CD1c-positive myeloid dendritic cell (primary cell): ENCODE measurements around the gene RFWD3.

Experiments
- DNase-seq: peaks from one replicate; pipeline ENCODE4 v3.0.0-alpha.2; 2016; ENCODE audit errors: extremely low spot score

RFWD3 gene

DNA sequence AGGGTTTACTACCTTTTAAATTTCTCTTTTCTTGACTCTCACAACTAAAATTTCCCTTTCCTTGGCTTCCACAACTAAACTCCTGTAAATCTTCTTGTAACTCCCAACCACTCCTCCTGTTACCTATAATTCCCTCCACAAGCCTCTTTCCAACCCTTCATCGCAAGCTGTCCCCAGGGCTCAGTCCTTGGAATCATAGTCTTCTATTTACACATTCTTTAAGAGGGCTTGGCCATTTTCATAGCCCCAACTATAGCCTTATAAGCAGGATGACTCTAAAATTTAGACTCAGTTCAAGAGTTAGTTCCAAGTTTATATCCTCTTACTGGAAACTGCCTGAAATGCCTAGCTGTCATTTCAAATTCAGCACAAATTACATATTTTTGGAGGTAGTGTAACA is 83.7 kb downstream of the RFWD3 start:
- DNase-seq: no peak

- no peak for DNase-seq
Observed at GRCh38 chr16:74580833-74581232, 85.8 kb downstream of the RFWD3 start.

DNA sequence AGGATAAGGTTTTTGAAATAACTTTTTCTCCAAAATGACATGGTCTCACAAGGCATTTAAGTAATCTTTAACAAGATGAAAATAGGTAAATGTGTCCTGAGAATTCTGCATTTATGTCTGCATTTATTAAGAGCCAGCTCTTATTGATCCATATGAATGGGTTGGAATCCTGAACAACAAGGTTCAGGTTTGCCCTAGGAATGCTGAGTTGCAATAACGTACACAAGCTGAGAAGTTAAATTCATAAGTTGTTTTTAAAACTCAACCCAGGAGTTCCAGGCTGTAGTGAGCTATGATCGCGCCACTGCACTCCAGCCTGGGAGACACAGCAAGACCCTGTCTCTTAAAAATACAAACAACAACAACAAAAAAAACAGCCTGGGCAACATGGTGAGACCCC is 87.8 kb downstream of the RFWD3 start:
- DNase-seq: no peak

DNA sequence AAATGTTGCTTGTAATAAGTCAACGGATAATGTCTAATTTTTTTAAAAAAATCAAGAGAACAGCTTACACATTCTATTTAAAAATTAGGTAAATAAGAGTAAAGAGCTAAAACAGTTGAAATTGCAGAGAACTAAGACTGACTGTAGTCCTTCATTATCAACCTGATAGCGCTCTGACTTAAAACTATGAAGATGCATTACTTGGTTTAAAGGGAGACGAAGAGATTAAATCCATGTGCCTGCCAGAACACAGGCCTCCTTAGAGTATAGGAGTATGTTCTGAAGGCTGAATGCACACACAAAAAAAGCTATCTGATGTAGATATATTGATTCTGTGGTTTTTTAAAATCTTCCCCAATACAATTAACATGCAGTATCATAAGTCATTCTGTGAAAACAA is 88.2 kb downstream of the RFWD3 start:
- DNase-seq: no peak

DNA sequence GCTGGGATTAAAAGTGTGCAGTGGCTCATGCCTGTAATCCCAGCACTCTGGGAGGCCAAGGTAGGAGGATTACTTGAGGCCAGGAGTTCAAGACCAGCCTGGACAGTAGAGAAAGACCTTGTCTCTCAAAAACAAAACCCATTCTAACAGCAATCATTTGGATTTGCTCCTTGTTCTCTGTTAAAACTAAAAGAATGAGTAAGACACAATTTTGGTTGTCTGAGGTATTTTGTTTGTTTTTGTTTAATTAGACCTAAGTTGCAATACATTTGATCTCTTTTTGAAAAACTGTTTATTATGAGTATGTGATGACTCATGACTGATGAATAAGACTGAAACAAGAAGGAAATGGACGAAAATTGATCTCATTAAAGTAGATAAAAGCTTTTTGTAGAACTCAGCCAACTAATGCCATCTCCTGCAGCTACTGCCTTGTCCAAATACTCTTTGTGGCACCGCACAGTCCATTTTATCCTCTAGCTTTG is 88.8 kb downstream of the RFWD3 start:
- DNase-seq: peak; percentile 59

GRCh38 chr16:74575807-74576643 is 90.7 kb downstream of the RFWD3 start:
- DNase-seq: no peak

DNA sequence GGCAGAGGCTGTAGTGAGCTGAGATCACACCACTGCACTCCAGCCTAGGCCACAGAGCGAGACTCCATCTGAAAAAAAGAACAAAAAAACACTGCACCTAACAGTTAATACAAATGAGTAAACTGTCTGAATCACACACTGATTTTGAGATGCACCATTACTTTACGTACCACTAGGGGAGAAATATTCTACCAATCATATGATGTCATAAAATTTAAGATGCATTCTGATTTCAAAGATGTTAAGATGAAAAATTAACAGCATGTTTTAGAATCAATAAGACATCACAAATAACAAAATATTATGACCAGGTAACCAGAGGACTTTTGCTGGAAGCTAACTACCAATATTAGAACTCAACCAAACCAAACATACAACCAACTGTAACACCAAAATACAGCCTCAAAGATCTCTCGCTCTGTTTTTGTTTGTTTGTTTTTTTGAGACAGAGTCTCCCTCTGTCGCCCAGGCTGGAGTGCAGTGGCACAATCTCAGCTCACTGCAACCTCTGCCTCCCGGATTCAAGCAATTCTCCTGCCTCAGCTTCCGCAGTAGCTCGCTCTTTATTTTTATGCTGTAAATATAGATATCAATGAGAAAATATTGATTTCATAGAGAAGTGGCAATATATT is 91.4 kb downstream of the RFWD3 start:
- no peak for DNase-seq

- DNase-seq: no peak
Observed at GRCh38 chr16:74574146-74574545, 92.5 kb downstream of the RFWD3 start.

- no peak for DNase-seq
Observed at GRCh38 chr16:74573622-74574021, 93.1 kb downstream of the RFWD3 start.
